Measurements from ENCODE around the gene GNG4. TPM values are rescaled to one million over a fixed set of nuclear protein-coding genes. Genes with fewer than 3 reads are reported as not detected.

Gene GNG4
- total RNA-seq, 2 experiments from 2014 or later: 1.4 to 1.9 TPM

Other genes with a start within 250 kb of the GNG4 start
- gene B3GALNT2, start 145.3 kb downstream of the GNG4 start, total RNA-seq: 10 to 100 TPM; 14.6 to 15.7 TPM
- 10 to 100 TPM; 63.8 to 76.2 TPM for gene LYST, start 217.1 kb upstream of the GNG4 start, total RNA-seq

All from activated naive CD8-positive, alpha-beta T cell treated with anti-CD3 and anti-CD28 coated beads for 36 hours (primary cell).